GOT3 (cell line): Measurements from ENCODE around the gene ZNF14.
"Not testable (repeated sequence)": the region's sequence is repeated elsewhere in the genome, so short reads cannot be mapped to it uniquely, and the experiment has no call there.

ENCODE experiments used
- DNase-seq: peaks from one replicate; lab custom pipeline; 2025; ENCODE audit warnings: mixed read lengths; lab: John Stamatoyannopoulos, UW

ZNF14 gene

DNA sequence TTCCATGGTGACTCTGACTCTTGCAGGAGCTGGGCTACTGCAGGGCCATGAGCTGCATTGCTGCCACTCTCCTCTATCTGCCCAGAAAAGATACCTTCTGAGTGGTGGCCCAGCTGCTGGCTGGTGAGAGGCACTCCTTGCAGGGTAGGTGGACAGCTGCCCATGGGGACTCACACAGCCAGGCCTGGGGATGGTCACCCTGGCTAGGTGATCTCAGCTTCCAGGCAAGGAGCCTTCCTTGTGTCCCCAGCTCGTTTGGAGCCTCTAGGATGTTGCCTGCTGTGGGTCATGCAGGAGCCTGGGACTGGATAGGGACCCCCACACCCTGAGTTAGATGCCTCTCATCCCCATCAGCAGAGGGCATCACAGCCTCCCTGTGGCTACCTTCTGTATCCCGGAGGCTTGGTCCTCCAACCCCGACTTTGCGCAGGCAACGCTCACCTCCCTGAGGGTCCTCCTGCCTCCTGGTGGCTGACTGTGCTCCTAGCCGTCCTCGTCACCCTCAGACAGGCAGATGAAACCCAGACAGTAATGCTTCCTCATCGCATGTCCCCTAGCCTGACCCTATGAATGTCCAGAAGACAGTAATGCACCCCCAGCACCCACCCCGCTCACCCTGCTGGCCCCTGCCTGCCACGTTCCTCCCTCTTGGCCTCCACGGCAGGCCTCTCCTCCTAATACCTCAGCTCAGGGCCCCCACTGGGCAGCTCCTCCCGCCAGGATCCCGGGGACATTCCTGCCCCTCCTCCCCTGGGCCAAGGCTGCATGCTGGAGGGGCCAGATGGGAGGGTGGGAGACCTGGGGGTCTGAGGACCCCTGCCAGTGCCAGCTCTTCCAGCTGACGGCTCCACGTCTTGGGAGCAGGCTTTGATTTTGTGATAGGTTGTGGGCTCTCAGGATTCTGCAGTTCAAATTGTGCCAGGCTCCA is 13.6 kb upstream of the ZNF14 start:
- DNase-seq: no peak

DNA sequence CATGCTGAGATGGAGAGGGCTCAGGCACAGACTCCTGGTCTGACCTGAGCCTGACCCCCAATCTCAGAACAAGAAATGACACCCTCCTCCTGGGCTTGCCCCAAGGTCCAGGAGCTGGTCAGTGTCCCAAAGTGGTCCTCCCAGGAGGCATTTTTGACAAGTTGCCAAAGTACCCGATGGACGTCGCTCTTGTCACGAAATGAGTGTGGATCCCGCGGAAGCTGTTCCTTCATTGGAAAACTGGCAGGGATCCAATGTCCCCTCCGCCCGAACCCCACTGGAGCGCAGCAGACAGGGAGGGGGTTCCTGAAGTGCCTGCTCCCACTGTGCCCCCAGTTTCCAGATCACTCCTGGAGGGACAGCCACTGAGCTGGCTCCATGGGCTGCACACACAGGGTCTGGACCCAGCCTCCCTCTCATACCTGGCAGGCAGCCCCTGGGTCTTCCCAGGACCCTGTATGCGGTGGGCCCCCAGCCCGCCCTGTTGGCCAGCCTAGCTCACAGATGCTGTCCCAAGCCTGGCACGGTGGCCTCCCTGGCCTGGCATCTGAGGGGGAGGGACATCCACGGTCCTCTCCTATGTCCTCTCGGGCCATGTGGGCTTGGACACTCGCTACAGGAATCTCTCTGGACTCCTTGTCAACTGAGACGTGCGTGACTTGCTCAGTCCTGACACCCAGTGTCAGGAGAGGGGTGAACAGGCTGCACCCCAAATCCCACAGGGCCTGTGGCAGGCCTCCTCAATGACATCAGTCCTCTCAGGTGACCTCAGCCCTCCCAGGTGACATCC is 12.8 kb upstream of the ZNF14 start:
- DNase-seq: no peak

DNA sequence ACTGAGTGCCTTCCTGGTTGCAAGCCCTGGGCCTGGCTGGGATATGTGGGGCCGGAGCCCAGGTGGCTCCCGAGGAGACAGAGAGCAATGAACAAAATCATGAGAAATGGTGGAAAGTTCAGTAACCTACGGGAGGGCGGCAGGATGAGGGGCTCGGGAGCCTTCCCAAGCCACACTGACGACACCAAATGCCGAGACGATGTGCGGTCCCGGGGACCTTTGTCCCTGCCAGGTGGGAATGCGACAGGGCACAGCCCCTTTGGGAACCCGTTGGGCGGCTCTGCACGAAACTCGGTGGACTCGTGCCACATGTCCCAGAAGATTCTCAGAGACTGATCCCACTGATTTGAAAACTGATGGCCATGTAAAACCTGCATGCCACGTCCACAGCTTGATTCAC is 11.7 kb upstream of the ZNF14 start:
- no peak for DNase-seq

DNA sequence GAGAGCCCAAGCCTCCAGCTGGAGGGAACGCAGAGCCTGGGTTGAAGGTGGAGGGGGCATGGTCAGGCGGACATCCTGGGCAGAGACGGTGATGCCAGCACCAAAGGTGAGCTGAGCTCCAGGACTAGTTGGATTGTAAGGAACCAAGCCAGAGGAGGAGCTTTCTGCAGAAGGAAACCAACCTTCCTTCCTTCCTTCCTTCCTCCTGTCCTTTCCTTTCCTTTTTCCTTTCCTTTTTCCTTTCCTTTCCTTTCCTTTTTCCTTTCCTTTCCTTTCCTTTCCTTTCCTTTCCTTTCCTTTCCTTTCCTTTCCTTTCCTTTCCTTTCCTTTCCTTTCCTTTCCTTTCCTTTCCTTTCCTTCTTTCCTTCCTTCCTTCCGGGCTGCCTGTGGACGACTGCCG is 11.0 kb upstream of the ZNF14 start:
- DNase-seq: not testable (repeated sequence)

DNA sequence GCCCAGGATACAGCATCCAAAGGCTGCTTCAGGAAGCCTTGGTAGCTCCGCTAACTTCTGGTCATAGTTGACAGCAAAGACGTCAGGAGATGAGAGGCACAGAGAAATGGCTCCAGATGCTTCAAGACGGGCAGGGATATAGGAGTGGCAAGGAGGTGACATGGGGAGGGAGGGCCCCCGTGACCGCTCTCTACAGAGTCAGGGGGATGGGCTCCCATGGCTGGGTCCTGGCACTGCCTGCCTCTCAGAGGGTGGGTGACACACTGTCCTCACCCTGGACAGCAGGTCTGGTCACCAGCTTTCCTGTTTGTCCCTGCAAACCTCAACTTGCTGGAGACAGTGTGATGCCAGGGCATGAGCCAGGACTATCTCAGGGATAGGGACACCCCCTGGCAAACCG is 10.3 kb upstream of the ZNF14 start:
- DNase-seq: no peak

DNA sequence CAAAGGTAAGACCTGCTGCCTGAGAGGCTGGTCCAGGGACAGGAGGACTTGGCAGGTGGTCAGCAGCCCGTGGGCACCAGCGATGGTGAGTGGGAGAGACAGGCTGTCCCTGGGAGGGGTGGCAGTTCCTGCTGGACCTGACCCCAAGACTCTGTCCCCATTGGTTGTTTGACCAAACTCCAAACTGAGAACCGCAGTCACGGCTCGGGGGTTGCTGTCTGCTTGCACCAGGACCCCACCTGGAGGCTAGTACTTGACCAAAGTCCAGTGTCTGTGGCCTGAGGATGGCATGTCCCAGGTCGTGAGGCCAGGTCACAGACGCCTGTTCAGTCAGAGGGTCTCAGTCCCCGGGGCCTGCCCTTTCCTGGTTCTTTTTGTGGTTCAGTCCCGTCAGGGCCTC is 9.9 kb upstream of the ZNF14 start:
- DNase-seq: no peak

DNA sequence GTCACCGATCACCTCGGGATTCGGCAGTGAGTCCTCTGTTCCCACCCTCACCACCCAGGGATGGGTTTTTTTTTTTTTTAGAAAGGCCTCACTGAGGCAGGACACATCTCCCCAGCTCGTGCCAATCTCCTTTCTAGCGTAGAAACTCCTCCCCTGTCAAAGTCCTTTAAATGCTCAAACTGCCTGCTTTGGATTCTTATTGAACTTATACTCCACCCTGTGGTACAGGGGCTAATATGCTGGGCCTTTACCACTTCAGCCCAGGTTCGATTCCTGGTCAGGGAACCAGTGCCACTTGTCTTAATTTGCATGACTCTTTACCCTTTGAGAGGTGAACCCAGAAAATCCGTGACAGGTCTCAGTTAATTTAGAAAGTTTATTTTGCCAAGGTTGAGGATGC is 8.3 kb upstream of the ZNF14 start:
- DNase-seq: no peak

DNA sequence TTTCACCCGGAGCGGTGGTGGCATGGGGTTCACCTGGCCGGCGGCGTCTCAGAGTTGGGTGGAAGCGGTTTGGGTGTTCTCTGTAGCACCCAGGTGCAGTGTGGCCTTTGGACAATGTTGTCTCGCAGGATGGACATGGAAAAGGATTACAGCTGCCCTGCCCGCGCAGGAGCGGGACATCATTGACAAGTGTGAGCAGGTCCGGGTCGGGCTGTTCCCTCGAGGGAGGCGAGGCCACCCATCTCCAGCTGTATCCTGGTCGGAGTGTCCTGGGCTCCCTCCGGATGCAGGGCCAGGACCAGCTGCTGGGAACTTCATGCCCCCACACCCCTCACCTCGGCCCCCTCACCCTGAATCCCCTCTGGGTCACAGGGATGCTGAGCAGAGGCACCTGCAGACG is 7.8 kb upstream of the ZNF14 start:
- DNase-seq: no peak

DNA sequence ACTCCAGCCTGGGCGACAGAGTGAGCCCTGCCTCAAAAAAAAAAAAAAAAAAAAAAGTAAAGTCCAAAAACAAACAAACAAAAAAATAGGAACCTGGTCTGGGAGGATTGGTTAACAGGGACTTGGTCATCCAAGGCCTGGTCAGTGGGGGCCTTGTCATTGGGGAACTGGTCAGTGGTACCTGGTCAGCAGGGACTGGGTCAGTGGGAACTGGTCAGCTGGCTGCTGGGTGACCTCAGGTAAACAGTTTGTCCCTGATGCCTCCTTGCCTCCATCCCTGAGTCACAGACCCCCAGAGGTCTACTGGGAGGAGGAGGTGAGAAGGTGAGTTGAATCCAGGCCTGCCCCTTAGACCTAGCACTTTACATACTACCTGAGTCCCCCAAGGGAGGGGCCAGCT is 5.7 kb upstream of the ZNF14 start:
- DNase-seq: no peak

DNA sequence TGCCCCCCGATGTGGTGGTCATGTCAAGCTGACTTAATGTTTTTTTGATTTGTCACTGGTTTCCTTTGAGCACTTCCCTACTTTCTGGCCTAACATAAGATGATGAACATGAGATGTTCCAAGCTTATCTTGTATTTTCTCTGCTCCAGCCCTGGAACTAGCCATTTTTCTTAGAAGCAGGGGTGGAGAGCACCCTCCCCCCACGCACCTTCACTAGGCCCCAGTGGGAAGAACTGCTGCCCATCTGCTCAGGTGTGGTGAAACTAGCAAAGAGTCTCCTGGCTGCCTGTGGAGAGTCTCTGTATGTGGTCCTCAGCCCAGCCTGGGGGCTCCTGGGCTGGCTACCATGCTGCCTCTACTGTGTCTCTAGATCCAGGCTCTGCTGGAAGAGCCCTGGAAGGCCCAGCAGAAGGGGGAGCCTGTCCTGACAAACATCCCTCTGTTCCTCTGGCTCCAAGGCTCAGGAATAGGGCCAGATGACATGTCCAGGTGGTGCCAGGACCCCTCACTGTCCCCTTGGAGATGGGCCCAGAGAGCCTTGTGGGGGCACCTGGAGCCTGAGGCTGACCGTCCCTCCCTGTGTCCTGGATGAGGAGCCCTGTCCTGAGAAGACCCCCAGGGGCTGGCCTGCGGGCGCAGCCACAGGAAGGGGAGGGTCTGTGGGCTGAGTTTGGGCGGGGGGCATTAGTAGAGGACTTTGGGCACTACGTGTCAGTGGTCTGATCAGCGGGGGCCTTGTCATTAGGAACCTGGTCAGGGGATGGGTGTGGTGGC is 4.8 kb upstream of the ZNF14 start:
- DNase-seq: no peak

DNA sequence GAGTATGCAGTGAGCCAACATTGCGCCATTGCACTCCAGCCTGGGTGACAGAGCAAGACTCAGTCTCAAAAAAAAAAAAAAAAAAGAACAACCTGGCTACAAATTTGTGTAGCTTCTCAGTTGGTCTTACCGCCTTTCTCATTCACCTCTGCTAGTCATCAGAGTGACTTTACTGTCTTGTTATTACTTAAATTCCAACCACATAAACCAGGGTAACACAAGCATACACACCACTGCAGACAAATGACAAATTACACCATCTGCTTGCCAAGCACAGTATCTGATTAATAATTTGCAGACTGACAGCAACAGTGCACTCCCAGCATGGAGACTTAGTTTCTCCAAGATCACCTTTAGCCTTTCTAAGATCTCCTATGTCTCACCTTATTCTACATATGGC is 11.0 kb downstream of the ZNF14 start:
- no peak for DNase-seq

DNA sequence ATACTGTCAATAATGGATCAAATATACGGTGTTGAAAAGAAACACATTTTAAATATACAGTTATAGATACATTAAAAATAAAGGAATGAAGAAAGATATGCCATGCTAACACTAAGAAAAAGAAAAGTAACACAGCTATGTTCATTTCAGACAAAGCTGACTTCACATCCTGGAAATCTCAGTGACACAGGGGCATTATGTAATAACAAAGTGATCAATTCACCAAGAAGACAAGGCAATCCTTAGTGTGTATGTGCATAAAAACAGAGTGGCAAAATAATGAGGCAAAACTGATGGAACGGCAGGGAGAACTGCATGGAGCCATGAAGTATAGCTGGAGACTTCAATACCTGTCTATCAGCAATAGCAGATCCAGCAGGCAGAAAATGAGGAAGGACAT is 13.1 kb downstream of the ZNF14 start:
- DNase-seq: no peak

DNA sequence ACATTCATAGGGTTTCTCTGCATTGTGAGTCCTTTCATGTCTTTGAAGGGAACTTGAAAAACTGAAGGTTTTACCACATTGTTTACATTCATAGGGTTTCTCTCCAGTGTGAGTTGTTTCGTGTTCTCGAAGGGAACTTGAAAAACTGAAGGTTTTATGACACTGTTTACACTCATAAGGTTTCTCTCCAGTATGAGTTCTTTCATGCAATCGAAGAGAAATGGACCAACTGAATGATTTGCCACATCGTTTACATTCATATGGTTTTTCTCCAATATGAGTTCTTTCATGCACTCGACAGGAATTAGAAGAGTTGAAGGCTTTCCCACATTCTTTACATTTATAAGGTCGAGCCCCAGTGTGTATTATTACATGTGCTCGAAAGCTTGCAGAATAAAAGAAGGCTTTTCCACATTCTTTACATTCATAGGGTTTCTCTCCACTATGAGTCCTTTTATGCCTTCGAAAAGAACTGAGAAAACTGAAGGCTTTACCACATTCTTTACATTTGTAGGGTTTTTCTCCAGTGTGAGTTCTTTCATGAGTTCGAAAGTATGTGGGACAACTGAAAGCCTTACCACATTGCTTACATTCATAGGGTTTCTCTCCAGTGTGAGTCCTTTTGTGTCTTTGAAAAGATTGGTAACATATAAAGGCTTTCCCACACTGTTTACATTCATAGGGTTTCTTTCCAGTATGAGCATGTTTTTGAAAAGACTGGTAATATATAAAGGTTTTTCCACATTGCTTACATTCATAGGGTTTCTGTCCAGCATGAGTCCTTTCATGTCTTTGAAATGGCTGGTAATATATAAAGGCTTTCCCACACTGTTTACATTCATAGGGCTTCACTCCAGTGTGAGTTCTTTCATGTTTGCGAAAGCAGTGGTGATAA is 20.7 kb downstream of the ZNF14 start:
- DNase-seq: no peak

DNA sequence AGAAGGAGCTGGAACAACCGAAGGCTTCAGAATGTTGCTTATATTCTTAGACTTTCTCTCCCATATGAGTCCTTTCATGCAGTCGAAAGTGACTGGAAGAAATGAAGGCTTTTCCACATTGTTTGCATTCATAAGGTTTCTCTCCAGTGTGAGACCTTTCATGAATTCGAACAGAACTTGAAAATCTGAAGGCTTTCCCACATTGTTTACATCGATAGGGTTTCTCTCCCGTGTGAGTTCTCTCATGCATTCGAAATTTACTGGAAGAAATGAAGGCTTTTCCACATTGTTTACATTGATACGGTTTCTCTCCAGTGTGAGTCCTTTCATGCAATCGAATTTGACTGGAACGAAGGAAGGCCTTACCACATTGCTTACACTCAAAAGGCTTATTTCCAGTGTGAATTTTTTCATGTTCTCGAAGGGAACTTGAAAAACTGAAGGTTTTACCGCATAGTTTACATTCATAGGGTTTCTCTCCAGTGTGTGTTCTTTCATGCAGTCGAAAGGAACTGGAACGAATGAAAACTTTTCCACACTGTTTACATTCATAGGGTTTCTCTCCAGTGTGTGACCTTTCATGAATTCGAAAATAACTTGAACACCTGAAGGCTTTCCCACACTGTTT is 21.5 kb downstream of the ZNF14 start:
- DNase-seq: no peak

DNA sequence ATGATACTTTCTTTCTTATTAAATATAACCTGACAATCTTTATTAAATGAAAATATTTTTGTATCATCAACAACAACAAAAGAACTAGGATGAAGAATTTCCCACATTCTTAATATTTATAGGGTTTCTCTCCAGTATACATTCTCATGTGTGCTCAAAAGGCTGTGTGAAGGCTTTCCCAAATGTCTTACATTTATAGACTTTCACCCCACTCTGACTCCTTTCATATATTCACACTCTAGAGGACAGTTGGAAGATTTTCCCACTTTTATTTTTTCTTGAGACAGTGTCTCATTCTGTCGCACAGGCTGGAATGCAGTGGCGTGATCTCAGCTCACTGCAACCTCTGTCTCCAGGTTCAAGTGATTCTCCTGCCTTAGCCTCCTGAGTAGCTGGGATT is 22.4 kb downstream of the ZNF14 start:
- no peak for DNase-seq

DNA sequence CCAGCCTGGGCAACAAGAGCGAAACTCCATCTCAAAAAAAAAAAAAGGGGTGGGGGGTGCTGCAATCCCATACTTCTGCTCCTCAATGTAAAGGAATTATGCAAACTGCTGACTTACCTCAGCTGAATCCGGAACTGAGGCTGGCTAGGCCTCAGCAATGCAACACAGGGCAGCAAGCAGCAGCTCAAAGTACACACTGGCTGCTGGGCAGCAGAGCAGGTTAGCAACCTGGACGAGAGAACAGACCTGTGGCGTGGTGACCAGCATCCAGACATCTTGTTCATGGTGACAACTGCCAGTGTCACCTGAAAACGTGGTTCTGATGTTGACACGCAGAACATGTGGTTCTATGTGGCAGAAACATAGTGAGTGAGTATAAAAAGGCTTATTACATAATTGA is 28.1 kb downstream of the ZNF14 start:
- DNase-seq: no peak

DNA sequence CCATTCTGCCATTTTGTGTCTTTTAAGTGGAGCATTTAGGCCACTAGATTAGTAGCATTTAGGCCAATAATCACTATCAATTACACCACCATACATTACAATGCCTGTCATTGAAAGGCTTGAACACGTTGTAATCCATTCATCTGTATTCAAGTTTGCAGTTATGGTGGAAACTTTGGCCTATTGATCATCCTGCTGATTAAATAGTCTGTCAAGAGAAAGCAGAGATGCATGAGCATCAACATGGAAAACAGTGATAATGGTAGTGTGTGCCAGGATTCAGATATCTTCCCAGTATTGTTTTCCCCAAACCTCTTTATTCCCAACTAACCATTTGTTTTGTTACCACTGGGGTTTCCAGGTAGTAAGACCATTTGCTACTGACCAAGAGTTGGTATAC is 32.4 kb downstream of the ZNF14 start:
- DNase-seq: not testable (repeated sequence)

DNA sequence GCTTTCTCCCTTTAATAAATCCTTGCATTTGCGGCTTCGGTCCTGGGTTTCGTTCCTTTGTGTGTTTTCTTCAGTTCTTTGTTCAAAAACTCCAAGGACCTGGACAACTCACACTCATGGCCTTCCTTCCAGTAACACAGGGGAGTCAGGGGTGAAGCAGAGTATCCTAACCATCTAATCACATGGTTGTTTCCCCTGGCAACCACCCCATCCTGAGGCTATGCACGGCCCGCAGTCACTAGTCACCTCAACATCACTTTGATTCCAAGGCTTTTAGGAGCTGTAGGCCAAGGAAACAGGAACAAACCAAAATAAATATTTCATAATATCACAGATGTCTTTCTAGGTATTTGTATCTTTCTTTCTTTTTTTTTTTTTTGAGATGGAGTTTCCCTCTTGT is 35.3 kb downstream of the ZNF14 start:
- no peak for DNase-seq

DNA sequence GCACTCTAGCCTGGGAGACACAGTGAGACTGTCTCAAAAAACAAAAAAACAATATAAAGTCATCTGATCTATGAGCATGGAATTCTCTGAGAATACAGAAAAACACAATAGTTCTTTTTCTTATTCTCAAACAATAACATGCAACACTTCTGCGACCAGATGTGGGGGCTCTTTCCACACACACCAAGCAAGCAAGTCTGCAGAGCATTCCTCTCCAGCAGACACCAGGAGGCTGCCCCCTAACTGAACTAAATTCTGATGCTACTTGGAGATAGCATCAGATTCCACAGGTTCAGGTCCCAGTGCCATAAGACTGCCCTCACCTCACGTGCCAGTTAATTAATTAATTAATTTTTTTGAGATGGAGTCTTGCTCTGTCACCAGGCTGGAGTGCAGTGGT is 36.5 kb downstream of the ZNF14 start:
- no peak for DNase-seq

DNA sequence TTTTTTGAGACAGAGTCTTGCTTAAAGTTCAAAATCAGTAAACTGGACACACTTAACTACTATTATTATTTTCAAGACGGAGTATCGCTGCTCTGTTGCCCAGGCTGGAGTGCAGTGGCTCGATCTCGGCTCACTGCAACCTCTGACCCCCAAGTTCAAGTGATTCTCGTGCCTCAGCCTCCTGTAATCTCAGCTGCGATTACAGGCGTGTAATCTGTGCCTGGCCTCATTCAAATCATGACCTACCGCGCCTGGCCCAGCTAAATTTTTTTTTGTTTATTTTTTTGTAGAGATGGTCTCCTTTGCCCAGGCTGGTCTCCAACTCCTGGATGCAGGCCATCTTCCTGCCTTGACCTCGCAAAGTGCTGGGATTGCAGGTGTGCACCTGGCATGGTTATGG is 41.2 kb downstream of the ZNF14 start:
- DNase-seq: no peak

DNA sequence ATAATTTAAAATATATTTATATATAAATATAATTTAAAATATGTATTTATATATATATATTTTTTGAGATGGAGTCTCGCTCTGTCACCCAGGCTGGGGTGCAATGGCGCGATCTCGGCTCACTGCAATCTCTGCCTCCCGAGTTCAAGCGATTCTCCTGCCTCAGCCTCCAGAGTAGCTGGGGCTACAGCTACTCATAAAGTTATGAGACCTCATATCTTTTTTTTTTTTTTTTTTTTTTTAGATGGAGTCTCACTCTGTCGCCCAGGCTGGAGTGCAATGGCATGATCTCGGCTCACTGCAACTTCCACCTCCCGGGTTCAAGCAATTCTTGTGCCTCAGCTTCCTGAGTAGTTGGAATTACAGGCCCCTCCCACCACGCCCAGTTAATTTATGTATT is 43.9 kb downstream of the ZNF14 start:
- not testable (repeated sequence) for DNase-seq
